Activated naive CD8-positive, alpha-beta T cell treated with anti-CD3 and anti-CD28 coated beads, Interleukin-2, amount 50 U/mL, for 24 hours (primary cell): ENCODE data around the gene COX7A2L.

ENCODE experiments used
- ATAC-seq: fragments of 150-1000 bp; cut with Tn5 transposase; one replicate; pipeline ENCODE4 v1.10.0; 2021
- DNase-seq: peaks from one replicate; pipeline ENCODE4 v3.0.0; 2021
- H3K27ac Mint-ChIP-seq: one replicate; pipeline ENCODE4 v1.8.0; 2021; ENCODE audit warnings: mild to moderate bottlenecking, mixed read lengths
- H3K27me3 Mint-ChIP-seq: one replicate; pipeline ENCODE4 v1.8.0; 2021; ENCODE audit warnings: mixed read lengths
- H3K36me3 Mint-ChIP-seq: one replicate; pipeline ENCODE4 v1.8.0; 2021; ENCODE audit warnings: low read depth, mixed read lengths
- H3K4me1 Mint-ChIP-seq: one replicate; pipeline ENCODE4 v1.8.0; 2021; ENCODE audit warnings: mixed read lengths
- H3K4me3 Mint-ChIP-seq: one replicate; pipeline ENCODE4 v1.8.0; 2021; ENCODE audit warnings: mild to moderate bottlenecking, moderate library complexity, mixed read lengths
- H3K9me3 Mint-ChIP-seq: one replicate; pipeline ENCODE4 v1.8.0; 2021; ENCODE audit warnings: mixed read lengths

Gene COX7A2L

DNA sequence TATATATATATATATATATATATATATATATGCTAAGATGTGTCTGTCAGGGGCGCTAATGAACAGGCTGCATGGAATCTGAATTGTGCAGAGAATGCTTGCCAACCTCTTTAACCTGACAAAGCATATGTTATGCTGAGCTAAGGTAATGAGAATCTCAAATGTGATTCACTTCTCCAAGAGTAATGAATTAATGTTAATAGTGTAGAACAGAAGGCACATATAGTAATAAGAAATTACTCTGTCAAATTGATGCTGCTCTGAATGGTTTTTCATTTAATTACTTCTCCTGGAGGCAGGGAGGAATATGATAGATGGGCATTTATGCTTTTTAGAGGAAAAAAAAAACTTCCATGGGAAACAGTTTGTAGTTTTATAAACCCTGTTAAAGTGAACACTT, 35.4 kb downstream of the COX7A2L start:
- Mint-ChIP-seq H3K27me3 (no peaks in the 10 kb centered on the region), H3K27ac (no peak overlapping the region), H3K4me1 (peaks cover 10% of the 10 kb centered on the region), H3K4me3 (no peak overlapping the region), H3K9me3 (no peaks in the 10 kb centered on the region), H3K36me3 (peaks cover 25% of the 10 kb centered on the region)
- no peak for ATAC-seq
- no peak for DNase-seq

DNA sequence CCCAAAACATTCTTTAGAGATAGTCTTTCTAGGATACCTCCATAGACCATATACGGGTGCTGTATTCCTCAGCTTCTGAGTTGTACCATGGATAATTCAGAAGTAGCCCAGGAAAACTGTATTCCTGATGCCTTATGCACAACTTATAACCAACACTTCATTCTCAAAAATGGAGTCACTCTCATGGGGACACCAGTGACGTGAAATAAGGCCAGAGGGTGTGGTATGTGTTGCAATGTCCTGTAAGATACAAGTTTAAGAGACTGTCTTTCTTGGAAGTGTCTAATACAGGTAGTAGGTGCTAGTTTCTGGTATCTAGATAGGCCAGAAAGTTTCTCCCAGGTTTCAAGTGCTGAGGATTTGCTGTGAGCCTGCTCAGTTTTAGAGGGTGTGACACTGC, 36.1 kb downstream of the COX7A2L start:
- H3K36me3 Mint-ChIP-seq = peaks cover 22% of the 10 kb centered on the region
- H3K27ac Mint-ChIP-seq = no peak overlapping the region
- no peak for ATAC-seq

DNA sequence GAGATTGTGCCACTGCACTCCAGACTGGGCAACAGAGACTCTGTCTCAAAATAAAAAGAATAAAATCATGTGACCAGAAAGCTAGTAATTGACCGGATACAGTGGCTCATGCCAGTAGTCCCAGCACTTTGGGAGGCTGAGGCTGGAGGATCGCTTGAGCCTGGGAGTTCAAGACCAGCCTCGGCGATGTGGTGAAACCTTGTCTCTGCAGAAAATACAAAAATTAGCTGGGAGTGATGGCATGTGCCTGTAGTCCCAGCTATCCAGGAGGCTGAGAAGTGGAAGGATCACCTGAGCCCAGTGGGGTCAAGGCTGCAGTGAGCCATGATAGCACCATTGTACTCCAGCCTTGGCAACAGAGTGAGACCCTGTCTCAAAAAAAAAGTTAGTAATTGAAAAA, 36.8 kb downstream of the COX7A2L start:
- Mint-ChIP-seq H3K27me3 (no peaks in the 10 kb centered on the region), H3K4me3 (no peak overlapping the region), H3K27ac (no peak overlapping the region), H3K36me3 (peaks cover 19% of the 10 kb centered on the region), H3K4me1 (peaks cover 5% of the 10 kb centered on the region), H3K9me3 (no peaks in the 10 kb centered on the region)
- ATAC-seq (no peak), DNase-seq (no peak)

More for the DNA sequence above, 36.1 kb downstream of the COX7A2L start:
- peaks cover 5% of the 10 kb centered on the region for H3K4me1 Mint-ChIP-seq
- no peaks in the 10 kb centered on the region for H3K27me3 Mint-ChIP-seq
- no peaks in the 10 kb centered on the region for H3K9me3 Mint-ChIP-seq
- no peak for DNase-seq
- H3K4me3 Mint-ChIP-seq = no peak overlapping the region

DNA sequence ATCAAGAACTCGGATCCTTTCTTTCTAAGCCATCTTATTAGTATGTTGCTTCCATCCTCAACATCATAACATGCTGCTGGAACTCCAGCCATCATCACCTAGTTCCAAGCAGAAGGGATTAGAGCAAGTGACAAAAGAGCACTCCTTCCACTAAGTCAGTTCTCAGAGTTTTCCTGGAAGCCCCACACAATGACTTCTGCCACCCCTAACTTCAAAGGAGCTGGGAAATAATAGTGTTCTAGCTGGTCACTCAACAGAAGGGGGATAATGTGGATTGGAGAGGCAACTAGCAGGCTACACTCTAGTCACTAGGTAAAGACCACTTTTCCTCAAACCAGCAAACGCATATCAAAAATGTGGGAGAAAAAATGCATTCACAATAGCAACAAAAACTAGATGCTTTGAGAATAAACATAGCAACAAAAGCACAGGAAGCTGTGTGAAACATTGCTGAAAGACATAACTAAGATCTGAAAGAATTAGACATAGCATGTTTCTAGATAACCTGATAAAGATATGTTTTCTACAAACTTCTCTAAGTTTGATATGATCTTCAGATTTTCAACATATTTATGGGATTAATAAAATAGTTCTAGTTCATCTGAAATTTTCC, 39.5 kb downstream of the COX7A2L start:
- DNase-seq (no peak), ATAC-seq (no peak)
- H3K36me3 Mint-ChIP-seq = peaks cover 16% of the 10 kb centered on the region
- H3K27ac Mint-ChIP-seq = no peak overlapping the region
- no peak overlapping the region for H3K4me3 Mint-ChIP-seq
- H3K4me1 Mint-ChIP-seq = peaks cover 17% of the 10 kb centered on the region
- H3K27me3 Mint-ChIP-seq = no peaks in the 10 kb centered on the region
- H3K9me3 Mint-ChIP-seq = no peaks in the 10 kb centered on the region

DNA sequence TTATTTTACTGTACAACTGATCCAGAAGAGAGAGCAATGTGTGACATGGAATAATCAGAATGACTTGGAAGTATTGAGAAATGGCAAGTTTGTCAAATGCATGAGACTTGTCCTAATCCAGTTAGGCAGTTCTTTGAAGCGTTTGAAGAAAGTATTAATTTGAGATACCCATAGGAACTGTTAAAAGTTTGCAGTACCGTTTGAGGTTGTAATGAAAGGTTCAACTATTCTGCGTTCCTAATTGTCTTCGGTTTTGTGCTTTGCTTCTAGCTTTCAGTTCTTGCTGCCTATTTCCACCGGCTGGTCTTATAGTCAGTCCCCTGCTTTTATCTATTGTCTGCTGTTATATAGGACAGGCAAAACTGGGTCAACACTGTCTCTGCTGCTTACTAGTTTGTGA, 41.8 kb downstream of the COX7A2L start:
- peaks cover 32% of the 10 kb centered on the region for H3K4me1 Mint-ChIP-seq
- H3K36me3 Mint-ChIP-seq = peaks cover 24% of the 10 kb centered on the region
- no peak overlapping the region for H3K4me3 Mint-ChIP-seq
- no peak overlapping the region for H3K27ac Mint-ChIP-seq
- no peak for ATAC-seq
- no peak for DNase-seq
- H3K9me3 Mint-ChIP-seq = no peaks in the 10 kb centered on the region
- H3K27me3 Mint-ChIP-seq = no peaks in the 10 kb centered on the region

DNA sequence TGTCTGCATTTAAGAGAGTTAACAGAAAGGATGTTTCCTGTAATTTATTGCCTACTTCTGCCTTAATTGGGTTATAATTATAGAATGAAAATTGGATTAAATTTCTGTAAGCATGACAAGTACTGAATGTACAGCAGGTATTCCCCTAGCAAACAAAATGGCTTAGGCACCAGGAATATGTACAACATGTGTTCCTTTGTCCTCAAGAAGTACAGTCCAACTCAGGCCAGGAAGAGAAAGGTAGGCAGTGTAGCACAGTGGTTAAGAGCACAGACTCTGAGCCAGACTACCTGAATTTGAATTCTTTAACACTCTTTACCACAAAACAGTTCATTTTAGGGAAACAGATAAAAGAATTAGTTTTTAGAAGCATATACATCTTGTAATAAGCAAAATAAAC, 43.1 kb downstream of the COX7A2L start:
- Mint-ChIP-seq H3K27me3 (no peaks in the 10 kb centered on the region), H3K36me3 (peaks cover 24% of the 10 kb centered on the region), H3K27ac (no peak overlapping the region), H3K4me3 (no peak overlapping the region), H3K4me1 (peaks cover 32% of the 10 kb centered on the region), H3K9me3 (no peaks in the 10 kb centered on the region)
- DNase-seq (no peak), ATAC-seq (no peak)

DNA sequence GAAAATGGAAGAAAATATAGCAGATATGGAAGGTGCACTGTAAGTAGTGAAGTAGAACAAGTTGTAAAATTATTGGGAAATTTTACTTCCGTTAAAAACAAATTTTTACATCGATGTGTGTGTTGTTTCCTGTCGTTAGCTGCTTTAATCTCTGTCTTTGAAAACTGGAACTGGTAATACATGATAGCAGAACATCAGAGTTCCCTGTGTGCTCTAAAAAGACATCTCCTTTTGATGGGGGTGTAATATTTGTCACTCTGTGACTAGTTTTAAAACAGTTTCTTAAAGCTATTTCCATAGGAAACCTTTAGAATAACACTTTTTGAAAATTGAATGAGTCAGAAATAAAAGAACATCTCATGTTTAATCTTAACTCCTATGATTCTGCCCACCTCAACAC, 43.5 kb downstream of the COX7A2L start:
- H3K4me1 Mint-ChIP-seq = peaks cover 32% of the 10 kb centered on the region
- H3K4me3 Mint-ChIP-seq = no peak overlapping the region
- ATAC-seq = no peak

DNA sequence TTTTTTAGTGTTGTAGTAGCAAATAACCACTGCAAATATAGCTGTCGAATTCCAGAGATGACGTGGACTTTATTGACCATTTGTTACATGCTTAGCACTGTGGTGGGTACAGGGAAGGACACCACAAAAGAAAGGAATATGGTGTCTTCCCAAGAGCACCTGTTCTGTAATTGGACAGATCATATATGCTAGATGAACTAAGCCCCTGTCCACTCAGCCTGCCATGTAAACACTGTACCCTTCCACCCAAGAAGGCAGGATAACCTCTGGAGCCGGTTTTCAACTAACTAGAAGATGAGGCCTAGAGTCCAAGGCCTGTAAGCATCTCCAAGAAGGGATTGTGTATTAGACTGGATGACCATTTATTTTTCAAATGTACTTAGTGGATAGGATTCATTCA, 44.1 kb downstream of the COX7A2L start:
- ATAC-seq = no peak
- Mint-ChIP-seq H3K36me3 (peaks cover 24% of the 10 kb centered on the region), H3K9me3 (no peaks in the 10 kb centered on the region), H3K27ac (no peak overlapping the region), H3K27me3 (no peaks in the 10 kb centered on the region), H3K4me3 (no peak overlapping the region), H3K4me1 (peaks cover 32% of the 10 kb centered on the region)
- no peak for DNase-seq

More for the DNA sequence above, 43.5 kb downstream of the COX7A2L start:
- no peaks in the 10 kb centered on the region for H3K9me3 Mint-ChIP-seq
- H3K36me3 Mint-ChIP-seq = peaks cover 24% of the 10 kb centered on the region
- H3K27me3 Mint-ChIP-seq = no peaks in the 10 kb centered on the region
- peak overlapping the region; percentile 40 for H3K27ac Mint-ChIP-seq
- DNase-seq = no peak

DNA sequence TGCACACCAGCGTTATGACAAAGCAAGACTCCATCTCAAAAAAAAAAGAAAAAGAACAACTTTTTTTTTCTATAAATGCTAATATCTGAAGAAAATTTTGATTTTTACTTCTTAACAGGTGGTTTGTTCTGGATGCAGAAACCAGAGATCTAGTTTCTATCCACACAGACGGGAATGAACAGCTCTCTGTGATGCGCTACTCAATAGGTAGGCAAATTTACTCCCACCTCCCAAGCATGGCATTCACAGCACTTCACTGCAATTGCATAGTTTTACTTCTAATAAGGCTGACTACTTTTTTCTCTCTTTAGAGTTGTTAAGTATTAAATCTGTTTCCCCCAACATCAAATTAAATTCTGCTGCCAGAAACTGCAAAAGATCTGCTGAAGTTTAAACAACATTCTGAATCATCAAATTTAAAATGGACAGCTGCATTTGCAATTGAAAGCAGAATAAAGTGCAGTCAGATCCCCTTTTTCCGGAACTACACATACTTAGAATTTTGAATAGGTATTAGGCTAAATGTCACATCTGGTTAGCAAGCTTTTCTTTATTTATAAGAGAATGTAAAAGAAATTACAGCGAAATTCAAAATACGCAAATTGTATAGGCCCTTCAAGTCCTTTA, 45.1 kb downstream of the COX7A2L start:
- ATAC-seq (no peak), DNase-seq (no peak)
- Mint-ChIP-seq H3K4me1 (peaks cover 28% of the 10 kb centered on the region), H3K9me3 (no peaks in the 10 kb centered on the region), H3K4me3 (no peak overlapping the region), H3K27ac (no peak overlapping the region), H3K27me3 (no peaks in the 10 kb centered on the region), H3K36me3 (peaks cover 22% of the 10 kb centered on the region)

DNA sequence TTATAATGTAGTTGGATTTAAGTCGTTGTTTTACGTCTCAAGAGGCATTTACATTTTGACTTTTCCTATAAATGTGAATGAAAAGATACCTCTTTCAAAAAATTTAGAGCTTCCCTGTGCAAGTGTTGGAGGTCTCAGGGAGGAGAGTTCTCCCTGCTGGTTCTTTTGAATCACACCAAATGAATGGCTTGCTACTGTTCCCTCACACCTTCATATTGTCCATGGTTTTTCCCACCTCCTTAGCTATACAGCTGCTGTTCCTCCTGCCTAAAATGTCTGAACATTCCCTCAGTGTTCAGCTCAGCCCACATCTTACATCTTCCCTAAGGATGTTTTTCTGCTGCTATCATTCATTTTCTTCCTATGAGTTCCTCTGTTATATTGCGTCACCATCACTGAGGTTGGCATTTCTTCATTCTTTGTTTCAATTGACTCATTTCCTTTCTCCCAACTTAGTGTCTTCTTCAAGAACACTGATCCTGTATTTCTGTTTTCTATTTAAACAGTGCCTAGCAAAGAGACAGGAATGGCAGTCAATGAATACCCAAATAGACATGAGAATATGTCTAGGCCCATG, 46.0 kb downstream of the COX7A2L start:
- peaks cover 18% of the 10 kb centered on the region for H3K36me3 Mint-ChIP-seq
- no peak for DNase-seq
- peak overlapping the region; percentile 61 for H3K27ac Mint-ChIP-seq
- no peaks in the 10 kb centered on the region for H3K27me3 Mint-ChIP-seq
- H3K9me3 Mint-ChIP-seq = no peaks in the 10 kb centered on the region
- no peak overlapping the region for H3K4me3 Mint-ChIP-seq
- peaks cover 28% of the 10 kb centered on the region for H3K4me1 Mint-ChIP-seq
- ATAC-seq = no peak

DNA sequence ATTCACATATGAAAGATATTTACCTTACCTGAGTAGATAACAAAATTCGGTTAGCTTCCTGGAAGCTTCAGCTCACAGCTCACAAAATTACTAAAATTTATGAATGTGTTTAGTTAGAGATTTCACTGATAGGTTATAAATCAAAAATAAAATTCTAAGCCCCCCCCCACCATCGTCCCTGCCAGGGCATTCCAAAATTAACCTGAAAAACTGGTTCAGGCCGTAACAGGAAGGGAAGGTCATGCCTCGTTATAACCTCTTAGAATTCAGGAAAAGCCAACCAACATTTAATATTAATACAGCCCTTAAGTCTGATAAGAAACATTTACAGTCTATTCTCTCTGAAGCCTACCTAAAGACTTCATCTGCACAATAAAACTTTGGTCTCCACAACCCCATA, 48.9 kb downstream of the COX7A2L start:
- Mint-ChIP-seq H3K27ac (no peak overlapping the region), H3K9me3 (no peaks in the 10 kb centered on the region), H3K36me3 (peaks cover 28% of the 10 kb centered on the region)

DNA sequence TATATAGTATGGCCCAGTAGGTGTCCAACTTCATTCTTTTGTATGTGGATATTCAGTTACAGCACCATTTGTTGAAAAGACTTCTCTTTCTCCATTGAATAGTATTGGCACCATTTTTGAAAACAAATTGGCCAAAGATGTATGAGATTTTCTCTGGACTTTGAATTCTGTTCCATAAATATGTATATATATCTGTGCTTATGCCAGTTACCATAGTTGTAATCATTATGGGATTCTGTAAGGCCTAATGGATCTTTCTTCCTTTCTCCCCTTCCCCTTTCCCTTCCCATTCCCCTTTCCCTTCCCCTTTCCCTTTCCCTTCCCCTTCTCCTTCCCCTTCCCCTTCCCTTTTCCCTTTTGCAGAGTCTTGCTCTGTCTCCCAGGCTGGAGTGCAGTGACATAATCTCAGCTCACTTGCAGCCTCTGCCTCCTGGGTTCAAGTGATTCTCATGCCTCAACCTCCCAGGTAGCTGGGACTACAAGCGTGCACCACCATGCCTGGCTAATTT, 51.0 kb downstream of the COX7A2L start:
- Mint-ChIP-seq H3K9me3 (no peaks in the 10 kb centered on the region), H3K36me3 (peaks cover 27% of the 10 kb centered on the region), H3K27ac (no peak overlapping the region), H3K4me1 (peaks cover 12% of the 10 kb centered on the region), H3K27me3 (no peaks in the 10 kb centered on the region), H3K4me3 (no peak overlapping the region)
- ATAC-seq (no peak), DNase-seq (no peak)

More for the DNA sequence above, 48.9 kb downstream of the COX7A2L start:
- H3K27me3 Mint-ChIP-seq = no peaks in the 10 kb centered on the region
- H3K4me3 Mint-ChIP-seq = no peak overlapping the region
- peaks cover 18% of the 10 kb centered on the region for H3K4me1 Mint-ChIP-seq
- no peak for ATAC-seq
- DNase-seq = no peak

DNA sequence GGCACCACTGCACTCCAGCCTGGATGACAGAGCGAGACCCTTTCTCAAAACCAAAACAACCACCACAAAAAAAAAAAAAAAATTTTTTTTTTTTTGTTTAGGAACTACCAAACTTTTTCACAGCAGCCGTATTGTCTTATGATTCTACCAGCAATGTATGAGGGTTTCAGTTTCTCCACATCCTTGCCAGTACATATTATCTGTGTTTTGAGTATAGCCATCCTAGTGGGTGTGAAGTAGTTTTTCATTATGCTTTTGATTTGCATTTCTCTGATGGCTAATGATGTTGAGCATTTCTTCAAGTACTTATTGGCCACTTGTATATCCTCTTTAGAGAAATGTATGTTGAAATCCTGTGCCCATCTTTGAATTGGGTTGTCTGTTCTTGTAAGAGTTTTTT, 51.7 kb downstream of the COX7A2L start:
- no peak overlapping the region for H3K27ac Mint-ChIP-seq
- peaks cover 5% of the 10 kb centered on the region for H3K4me1 Mint-ChIP-seq
- H3K36me3 Mint-ChIP-seq = peaks cover 29% of the 10 kb centered on the region
- DNase-seq (no peak), ATAC-seq (no peak)
- H3K27me3 Mint-ChIP-seq = no peaks in the 10 kb centered on the region
- H3K9me3 Mint-ChIP-seq = no peaks in the 10 kb centered on the region
- H3K4me3 Mint-ChIP-seq = no peak overlapping the region

DNA sequence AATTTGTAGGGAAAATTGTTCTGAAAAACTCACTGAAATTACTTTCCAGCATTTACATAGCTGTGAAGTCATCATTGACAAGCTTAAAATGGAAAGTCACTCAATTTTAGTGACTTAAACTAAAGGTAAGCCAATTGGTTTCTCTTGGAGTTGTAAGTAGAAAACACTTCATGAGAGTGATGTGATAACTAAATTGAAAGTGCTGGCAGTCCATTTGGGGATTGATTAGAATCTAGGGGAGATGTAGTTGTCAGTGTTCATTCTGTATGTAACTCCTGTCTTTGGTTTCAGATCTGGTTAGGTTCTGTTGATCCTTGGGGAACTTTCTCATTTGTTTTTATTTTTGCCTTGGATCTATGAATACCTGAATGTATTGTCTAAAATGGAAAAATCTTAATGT, 53.8 kb downstream of the COX7A2L start:
- no peak for ATAC-seq
- H3K4me1 Mint-ChIP-seq = peaks cover 5% of the 10 kb centered on the region
- H3K9me3 Mint-ChIP-seq = no peaks in the 10 kb centered on the region
- H3K27ac Mint-ChIP-seq = no peak overlapping the region
- no peak for DNase-seq
- H3K27me3 Mint-ChIP-seq = no peaks in the 10 kb centered on the region
- H3K36me3 Mint-ChIP-seq = peaks cover 40% of the 10 kb centered on the region
- no peak overlapping the region for H3K4me3 Mint-ChIP-seq

DNA sequence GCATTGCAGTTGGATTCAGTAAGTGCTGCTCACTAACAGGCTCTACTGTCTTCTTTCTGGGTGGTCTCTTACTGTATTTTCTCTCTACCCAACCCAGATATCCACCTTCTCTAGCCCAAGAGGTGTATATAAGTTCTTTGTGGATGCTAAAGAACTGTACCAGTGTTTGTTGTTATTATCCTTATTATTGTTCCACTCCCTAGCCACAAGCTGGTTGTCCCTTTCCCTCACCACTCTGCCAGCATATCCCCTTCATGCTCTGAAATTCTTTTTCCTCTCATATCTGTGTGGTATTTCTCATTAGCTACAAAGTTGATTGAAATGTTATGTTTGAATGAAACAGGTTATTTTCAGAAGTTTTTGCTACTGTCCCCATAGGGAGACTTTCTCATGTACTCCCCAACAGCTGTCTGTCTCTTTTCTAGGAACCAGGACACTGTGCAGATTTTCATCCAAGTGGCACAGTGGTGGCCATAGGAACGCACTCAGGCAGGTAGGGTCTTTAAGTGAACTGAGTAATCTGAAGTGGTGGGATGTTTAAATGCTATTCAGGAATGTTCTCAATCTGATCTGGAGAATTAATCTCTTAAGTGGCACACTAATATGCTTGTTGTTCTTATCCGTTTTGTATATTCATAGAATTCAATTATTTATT, 56.8 kb downstream of the COX7A2L start:
- Mint-ChIP-seq H3K36me3 (peaks cover 51% of the 10 kb centered on the region), H3K9me3 (no peaks in the 10 kb centered on the region), H3K4me3 (no peak overlapping the region), H3K27ac (no peak overlapping the region), H3K4me1 (peaks cover 12% of the 10 kb centered on the region), H3K27me3 (no peaks in the 10 kb centered on the region)
- no peak for DNase-seq
- ATAC-seq = no peak
